Trophoblast cell (in vitro differentiated cells and primary cell): ENCODE data around the gene RAP2A.

ENCODE experiments used
- DNase-seq, 2 donors: peaks; one replicate each; pipeline ENCODE4 v3.0.0-alpha.2; 2016
- H2AFZ ChIP-seq: 2 replicates; pipeline ENCODE4 v1.6.1; 2013; ENCODE audit warnings: low read length, moderate library complexity, mild to moderate bottlenecking; ENCODE audit not compliant: insufficient read depth, poor library complexity
- H2AK5ac ChIP-seq: 2 replicates; pipeline ENCODE4 v1.6.1; 2013; ENCODE audit warnings: mild to moderate bottlenecking, low read length
- H2BK120ac ChIP-seq: 2 replicates; pipeline ENCODE4 v1.6.1; 2013; ENCODE audit warnings: low read length, mild to moderate bottlenecking, moderate library complexity; ENCODE audit not compliant: insufficient read depth, poor library complexity
- H2BK12ac ChIP-seq: 2 replicates; pipeline ENCODE4 v1.6.1; 2013; ENCODE audit warnings: mild to moderate bottlenecking, low read length, moderate library complexity
- H2BK5ac ChIP-seq: 2 replicates; pipeline ENCODE4 v1.6.1; 2013; ENCODE audit warnings: low read length, low read depth, moderate library complexity, mild to moderate bottlenecking; ENCODE audit not compliant: poor library complexity
- H3K14ac ChIP-seq: 2 replicates; pipeline ENCODE4 v1.6.1; 2013; ENCODE audit warnings: mild to moderate bottlenecking, low read length
- H3K18ac ChIP-seq: 2 replicates; pipeline ENCODE4 v1.6.1; 2013; ENCODE audit warnings: mild to moderate bottlenecking, low read length
- H3K23ac ChIP-seq: 2 replicates; pipeline ENCODE4 v1.6.1; 2013; ENCODE audit warnings: low read length
- H3K27ac ChIP-seq: 2 replicates; pipeline ENCODE4 v1.5.1; 2013; ENCODE audit warnings: low read depth, mild to moderate bottlenecking, inconsistent platforms, low read length, moderate library complexity
- H3K27me3 ChIP-seq: 2 replicates; pipeline ENCODE4 v1.6.1; 2013; ENCODE audit warnings: inconsistent platforms, mild to moderate bottlenecking, low read length, moderate library complexity; ENCODE audit not compliant: insufficient read depth
- H3K36me3 ChIP-seq, 2 experiments: 1 replicate in 1 of 2; 2 replicates in 1 of 2; pipeline ENCODE4 v1.6.1; 2013; ENCODE audit warnings: low read length in 2 of 2, mild to moderate bottlenecking in 2 of 2, moderate library complexity in 1 of 2; ENCODE audit not compliant: insufficient read depth in 2 of 2, control insufficient read depth in 1 of 2
- H3K4ac ChIP-seq: 2 replicates; pipeline ENCODE4 v1.6.1; 2013; ENCODE audit warnings: low read depth, mild to moderate bottlenecking, low read length, moderate library complexity
- H3K4me1 ChIP-seq, 2 experiments: 1 replicate in 1 of 2; 2 replicates in 1 of 2; pipeline ENCODE4 v1.6.1; 2013; ENCODE audit warnings: low read length in 2 of 2, mild to moderate bottlenecking in 2 of 2, moderate library complexity in 1 of 2; ENCODE audit not compliant: insufficient read depth in 2 of 2, control insufficient read depth in 1 of 2
- H3K4me2 ChIP-seq: 2 replicates; pipeline ENCODE4 v1.6.1; 2013; ENCODE audit warnings: inconsistent platforms, mild to moderate bottlenecking, low read length, moderate library complexity
- H3K4me3 ChIP-seq: 2 replicates; pipeline ENCODE4 v1.5.1; 2013; ENCODE audit warnings: mild to moderate bottlenecking, low read depth, low read length, inconsistent platforms
- H3K79me1 ChIP-seq: one replicate; pipeline ENCODE4 v1.6.1; 2013; ENCODE audit warnings: low read length
- H3K79me2 ChIP-seq: 2 replicates; pipeline ENCODE4 v1.6.1; 2013; ENCODE audit warnings: low read length, mild to moderate bottlenecking; ENCODE audit not compliant: control insufficient read depth, insufficient read depth, poor library complexity
- H3K9ac ChIP-seq: 2 replicates; pipeline ENCODE4 v1.6.1; 2013; ENCODE audit warnings: mild to moderate bottlenecking, low read length
- H3K9me3 ChIP-seq: 2 replicates; pipeline ENCODE4 v1.6.1; 2013; ENCODE audit warnings: low read depth, mild to moderate bottlenecking, control low read depth, inconsistent platforms, low read length; ENCODE audit not compliant: insufficient read depth
- H4K12ac ChIP-seq: 2 replicates; pipeline ENCODE4 v1.6.1; 2013; ENCODE audit warnings: low read depth, mild to moderate bottlenecking, low read length, moderate library complexity
- H4K8ac ChIP-seq: 2 replicates; pipeline ENCODE4 v1.6.1; 2013; ENCODE audit warnings: low read depth, mild to moderate bottlenecking, low read length, moderate library complexity
- H4K91ac ChIP-seq: one replicate; pipeline ENCODE4 v1.6.1; 2013; ENCODE audit warnings: low read depth, mild to moderate bottlenecking, low read length, moderate library complexity
- WGBS: extraction: QIAGEN DNeasy Blood & Tissue Kit; methylation state at CpG from one replicate; pipeline ENCODE4 v1.1.7; 2013; ENCODE audit warnings: missing lambda C conversion rate; ENCODE audit not compliant: insufficient read length, insufficient coverage; ENCODE audit errors: extremely low coverage; 5-methylcytosine and 5-hydroxymethylcytosine counted together

The RAP2A gene

DNA sequence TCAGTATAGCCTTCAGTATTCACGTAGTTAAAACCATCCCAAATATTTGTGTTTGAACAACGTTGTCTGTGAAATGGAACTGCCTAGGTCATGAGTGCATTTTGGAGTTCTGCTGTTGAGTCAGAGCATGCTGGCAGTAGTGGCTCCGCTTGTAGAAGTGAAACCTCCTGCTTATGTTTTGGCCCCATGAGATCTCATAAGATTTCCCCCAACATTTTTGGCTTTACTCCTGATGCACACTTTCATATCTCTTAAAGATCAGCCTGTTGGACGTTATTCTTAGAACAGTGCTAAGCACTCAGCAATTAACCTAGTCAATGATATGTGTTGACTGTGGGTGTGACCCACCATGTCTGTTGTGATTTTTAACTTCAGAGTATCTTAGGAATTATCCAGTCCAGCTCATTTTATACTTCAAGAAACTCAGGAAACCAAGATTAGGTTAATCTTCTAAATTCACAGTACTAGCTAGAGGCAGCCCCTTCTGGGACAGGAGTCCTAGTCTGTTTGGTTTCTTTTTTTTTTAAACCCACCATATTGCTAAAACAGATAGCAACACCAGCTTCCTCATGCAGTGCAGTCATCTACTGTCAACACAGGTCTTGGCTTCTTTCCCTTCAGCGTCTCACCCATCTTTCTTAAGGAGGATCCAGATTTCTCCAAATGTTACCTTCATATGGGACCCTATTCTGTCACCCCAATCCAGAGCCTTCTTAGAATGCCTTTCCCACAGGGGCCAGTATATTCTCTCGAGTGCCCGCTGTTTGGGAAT is 26.2 kb downstream of the RAP2A start:
- Histone ChIP-seq H2BK5ac (no peak overlapping the region), H3K9me3 (no peaks in the 10 kb centered on the region), H3K14ac (no peak overlapping the region), H3K4me2 (no peak overlapping the region), H3K4me3 (no peak overlapping the region), H4K12ac (no peak overlapping the region), H4K91ac (no peak overlapping the region), H2AK5ac (no peak overlapping the region), H3K27me3 (no peaks in the 10 kb centered on the region), H3K4ac (no peak overlapping the region), H3K27ac (no peak overlapping the region), H4K8ac (no peak overlapping the region), H3K18ac (no peak overlapping the region), H2AFZ (no peak overlapping the region), H3K4me1 (no peaks in the 10 kb centered on the region), H3K9ac (no peak overlapping the region), H3K79me1 (no peaks in the 10 kb centered on the region), H3K79me2 (no peaks in the 10 kb centered on the region), H3K36me3 (peaks cover 2 to 6% of the 10 kb centered on the region in 2 experiments), H2BK120ac (no peak overlapping the region), H2BK12ac (no peak overlapping the region), H3K23ac (no peak overlapping the region)
- no CpG with 5 or more reads among the region's 7 CpGs for whole genome bisulfite sequencing
- DNase-seq = peak; percentile 75 to 83

DNA sequence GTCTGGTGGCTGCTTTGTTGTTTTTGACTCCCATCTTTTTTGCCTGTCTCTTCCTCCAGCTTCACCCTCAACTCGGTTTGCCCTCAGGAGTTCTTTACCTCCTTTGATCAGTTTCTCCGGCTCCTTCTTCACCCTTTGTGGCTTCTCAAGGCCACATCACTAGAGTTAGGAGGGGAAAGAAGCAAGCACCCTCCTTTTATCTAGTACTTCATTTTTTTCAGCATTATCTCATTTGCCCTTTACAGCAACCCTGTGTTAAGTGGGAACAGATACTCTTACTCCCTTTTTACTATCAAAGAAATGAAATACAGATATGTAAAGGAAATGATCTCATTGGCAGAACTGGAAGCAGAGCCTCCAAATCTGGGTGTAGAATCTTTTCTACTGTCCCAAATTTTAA is 26.9 kb downstream of the RAP2A start:
- H3K27me3 ChIP-seq = no peaks in the 10 kb centered on the region
- no peaks in the 10 kb centered on the region for H3K79me1 ChIP-seq
- no peak overlapping the region for H3K27ac ChIP-seq
- H4K12ac ChIP-seq = no peak overlapping the region
- no peaks in the 10 kb centered on the region for H3K4me1 ChIP-seq
- no peak overlapping the region for H3K14ac ChIP-seq
- peaks cover 2 to 6% of the 10 kb centered on the region in 2 experiments for H3K36me3 ChIP-seq
- no peak overlapping the region for H3K9ac ChIP-seq
- no peak overlapping the region for H2BK5ac ChIP-seq
- H3K4me3 ChIP-seq = no peak overlapping the region
- no peak overlapping the region for H2AK5ac ChIP-seq
- no peak overlapping the region for H2BK120ac ChIP-seq
- DNase-seq = no peak
- H2BK12ac ChIP-seq = no peak overlapping the region
- no peak overlapping the region for H3K23ac ChIP-seq
- H4K8ac ChIP-seq = no peak overlapping the region
- WGBS = no CpG with 5 or more reads among the region's 2 CpGs
- no peaks in the 10 kb centered on the region for H3K9me3 ChIP-seq
- no peak overlapping the region for H3K4me2 ChIP-seq
- H3K4ac ChIP-seq = no peak overlapping the region
- no peak overlapping the region for H3K18ac ChIP-seq
- H2AFZ ChIP-seq = no peak overlapping the region
- no peaks in the 10 kb centered on the region for H3K79me2 ChIP-seq
- no peak overlapping the region for H4K91ac ChIP-seq

DNA sequence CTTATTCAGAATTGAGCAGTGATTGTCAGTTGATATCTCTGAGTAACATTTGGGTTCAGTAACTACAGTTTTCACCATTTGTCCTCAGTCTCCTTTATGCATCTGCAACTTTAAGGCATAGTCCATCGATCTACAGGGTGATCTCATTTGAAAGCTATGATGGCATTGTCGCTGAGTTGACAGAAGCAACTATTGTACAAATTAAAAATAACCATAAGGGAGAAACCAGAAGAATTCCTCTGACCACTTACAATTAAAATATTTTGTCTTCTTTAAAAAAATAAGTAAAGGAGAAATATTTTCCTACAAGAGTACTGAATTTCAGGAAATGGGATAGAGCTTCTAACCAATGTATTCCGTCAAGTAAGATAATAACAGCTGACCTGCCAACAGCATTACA is 30.6 kb downstream of the RAP2A start:
- Histone ChIP-seq H2AFZ (no peak overlapping the region), H4K12ac (no peak overlapping the region), H3K4me1 (no peaks in the 10 kb centered on the region), H3K4me3 (no peak overlapping the region), H3K36me3 (peaks cover 4 to 7% of the 10 kb centered on the region in 2 experiments), H3K27me3 (no peaks in the 10 kb centered on the region), H3K27ac (no peak overlapping the region), H4K91ac (no peak overlapping the region), H3K4me2 (no peak overlapping the region), H3K14ac (no peak overlapping the region), H3K4ac (no peak overlapping the region), H3K9me3 (no peaks in the 10 kb centered on the region), H3K23ac (no peak overlapping the region), H2BK5ac (no peak overlapping the region), H3K79me1 (no peaks in the 10 kb centered on the region), H3K79me2 (no peaks in the 10 kb centered on the region), H2BK120ac (no peak overlapping the region), H2BK12ac (no peak overlapping the region), H3K9ac (no peak overlapping the region), H2AK5ac (no peak overlapping the region), H4K8ac (no peak overlapping the region), H3K18ac (no peak overlapping the region)
- no peak for DNase-seq
- no CpG with 5 or more reads among the region's 3 CpGs for WGBS

DNA sequence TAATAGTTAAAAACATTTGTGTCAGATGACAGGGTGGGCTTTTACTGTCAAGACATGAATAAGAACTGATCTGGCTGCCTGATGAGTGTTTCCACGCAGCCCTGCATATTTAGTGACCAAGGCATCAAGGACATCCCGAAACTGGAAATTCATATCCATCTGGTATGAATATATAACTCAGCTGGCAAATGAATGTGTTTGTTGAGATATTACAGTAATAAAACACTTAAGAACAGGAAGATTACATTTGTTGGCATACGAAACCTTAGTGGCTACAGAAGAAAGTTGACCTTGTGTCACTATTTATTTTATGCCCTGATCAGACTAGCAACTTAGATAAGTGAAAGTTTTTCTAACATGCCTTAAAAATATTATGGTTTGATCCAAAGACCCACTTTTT is 32.8 kb downstream of the RAP2A start:
- H3K14ac ChIP-seq = no peak overlapping the region
- no peak overlapping the region for H3K27ac ChIP-seq
- no peak overlapping the region for H4K91ac ChIP-seq
- H3K4ac ChIP-seq = no peak overlapping the region
- H2AFZ ChIP-seq = no peak overlapping the region
- no peak overlapping the region for H3K18ac ChIP-seq
- no peak overlapping the region for H2BK5ac ChIP-seq
- H4K12ac ChIP-seq = no peak overlapping the region
- H3K23ac ChIP-seq = no peak overlapping the region
- H3K79me2 ChIP-seq = no peaks in the 10 kb centered on the region
- peaks cover 4 to 7% of the 10 kb centered on the region in 2 experiments for H3K36me3 ChIP-seq
- no peaks in the 10 kb centered on the region for H3K9me3 ChIP-seq
- H3K79me1 ChIP-seq = no peaks in the 10 kb centered on the region
- no peak overlapping the region for H3K4me3 ChIP-seq
- no peak overlapping the region for H2AK5ac ChIP-seq
- H2BK12ac ChIP-seq = no peak overlapping the region
- no peak overlapping the region for H3K9ac ChIP-seq
- H3K4me2 ChIP-seq = no peak overlapping the region
- no CpG with 5 or more reads among the region's 3 CpGs for WGBS
- H4K8ac ChIP-seq = no peak overlapping the region
- no peak overlapping the region for H2BK120ac ChIP-seq
- no peak for DNase-seq
- no peaks in the 10 kb centered on the region for H3K27me3 ChIP-seq
- H3K4me1 ChIP-seq = no peaks in the 10 kb centered on the region
